GM15510 (cell line): ENCODE data around the gene GCK.

Experiments
- POLR2A ChIP-seq: IDR thresholded peaks from 3 replicates; pipeline ENCODE4 v1.6.1; 2011; ENCODE audit warnings: borderline replicate concordance; ENCODE audit not compliant: insufficient read length; ENCODE audit errors: extremely low read depth

GCK gene

DNA sequence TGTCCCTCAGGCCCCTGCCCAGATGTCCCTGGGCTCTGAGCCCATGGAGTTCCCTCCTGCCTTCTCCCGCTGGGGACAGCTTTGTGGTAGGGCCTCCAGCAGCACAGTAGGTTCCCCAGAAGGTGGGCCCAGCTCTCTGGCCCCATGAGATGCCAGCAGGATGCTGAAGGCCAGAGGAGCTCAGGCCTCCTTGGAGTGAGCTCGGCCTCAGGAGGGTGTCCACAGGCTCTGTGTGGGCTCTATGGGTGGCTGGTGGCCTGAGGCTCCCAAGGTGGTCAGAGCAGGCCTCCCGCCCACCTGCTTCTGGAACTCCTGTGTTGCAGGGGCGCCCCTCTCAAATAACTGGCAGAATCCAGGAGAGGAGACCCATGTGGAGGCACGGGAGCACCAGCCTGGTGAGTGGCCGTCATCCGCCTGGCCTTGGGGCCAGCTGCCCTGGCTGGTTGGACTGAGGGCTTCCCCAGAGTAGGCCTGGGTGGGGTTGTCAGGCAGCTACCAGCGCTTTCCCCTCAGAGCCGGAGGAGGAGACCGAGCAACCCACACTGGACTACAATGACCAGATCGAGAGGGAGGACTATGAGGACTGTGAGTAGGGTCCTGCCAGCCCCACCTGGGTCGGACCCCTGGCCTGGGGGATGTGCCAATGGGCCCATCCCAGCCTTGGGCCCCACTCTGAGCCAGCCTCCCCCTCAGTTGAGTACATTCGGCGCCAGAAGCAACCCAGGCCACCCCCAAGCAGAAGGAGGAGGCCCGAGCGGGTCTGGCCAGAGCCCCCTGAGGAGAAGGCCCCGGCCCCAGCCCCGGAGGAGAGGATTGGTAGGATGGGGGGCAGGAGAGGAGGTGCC lies 81.9 kb downstream of the GCK start:
- no peak for TF ChIP-seq POLR2A

DNA sequence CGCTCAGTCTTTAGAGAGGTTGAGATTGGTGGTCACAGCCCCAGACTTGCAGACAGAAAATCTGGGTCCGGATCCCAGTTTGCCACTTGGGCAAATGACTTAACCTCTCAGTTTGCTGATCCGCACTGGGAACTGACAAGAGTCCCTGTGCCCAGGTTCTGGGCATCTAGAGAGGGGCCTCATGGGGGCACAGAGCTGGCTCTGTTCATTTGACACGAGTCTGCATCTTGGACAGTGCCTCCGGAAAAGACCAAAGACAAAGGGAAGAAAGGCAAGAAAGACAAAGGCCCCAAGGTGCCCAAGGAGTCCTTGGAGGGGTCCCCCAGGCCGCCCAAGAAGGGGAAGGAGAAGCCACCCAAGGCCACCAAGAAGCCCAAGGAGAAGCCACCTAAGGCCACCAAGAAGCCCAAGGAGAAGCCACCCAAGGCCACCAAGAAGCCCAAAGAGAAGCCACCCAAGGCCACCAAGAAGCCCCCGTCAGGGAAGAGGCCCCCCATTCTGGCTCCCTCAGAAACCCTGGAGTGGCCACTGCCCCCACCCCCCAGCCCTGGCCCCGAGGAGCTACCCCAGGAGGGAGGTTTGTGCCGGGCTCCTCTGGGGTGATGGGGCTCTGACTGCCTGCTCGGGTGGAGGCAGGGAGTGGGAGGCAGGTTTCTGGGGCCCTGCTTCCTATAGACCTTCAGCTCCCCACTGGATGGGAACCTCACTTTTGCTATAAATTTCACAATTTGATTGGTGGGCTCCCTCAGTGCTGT lies 82.8 kb downstream of the GCK start:
- TF ChIP-seq POLR2A = no peak

DNA sequence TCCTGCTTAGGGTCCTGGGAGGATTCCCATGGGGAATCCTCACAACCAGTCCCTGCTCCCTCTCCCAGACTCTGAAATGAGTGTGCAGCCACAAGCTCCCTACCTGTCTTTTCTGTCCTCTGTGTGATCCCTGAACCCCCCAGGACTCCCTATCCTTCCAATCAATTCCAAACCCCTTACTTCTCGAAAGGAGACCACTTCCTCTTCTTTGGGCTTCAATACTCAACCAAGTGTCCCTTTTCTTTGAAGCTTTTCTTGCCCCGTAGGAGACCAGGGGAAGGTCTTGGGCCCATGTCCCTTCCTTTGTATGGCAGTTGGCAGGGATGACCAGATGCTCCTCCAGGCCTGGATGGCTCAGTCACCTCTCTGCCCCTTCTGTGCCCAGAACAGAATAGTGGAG lies 83.4 kb downstream of the GCK start:
- no peak for TF ChIP-seq POLR2A

DNA sequence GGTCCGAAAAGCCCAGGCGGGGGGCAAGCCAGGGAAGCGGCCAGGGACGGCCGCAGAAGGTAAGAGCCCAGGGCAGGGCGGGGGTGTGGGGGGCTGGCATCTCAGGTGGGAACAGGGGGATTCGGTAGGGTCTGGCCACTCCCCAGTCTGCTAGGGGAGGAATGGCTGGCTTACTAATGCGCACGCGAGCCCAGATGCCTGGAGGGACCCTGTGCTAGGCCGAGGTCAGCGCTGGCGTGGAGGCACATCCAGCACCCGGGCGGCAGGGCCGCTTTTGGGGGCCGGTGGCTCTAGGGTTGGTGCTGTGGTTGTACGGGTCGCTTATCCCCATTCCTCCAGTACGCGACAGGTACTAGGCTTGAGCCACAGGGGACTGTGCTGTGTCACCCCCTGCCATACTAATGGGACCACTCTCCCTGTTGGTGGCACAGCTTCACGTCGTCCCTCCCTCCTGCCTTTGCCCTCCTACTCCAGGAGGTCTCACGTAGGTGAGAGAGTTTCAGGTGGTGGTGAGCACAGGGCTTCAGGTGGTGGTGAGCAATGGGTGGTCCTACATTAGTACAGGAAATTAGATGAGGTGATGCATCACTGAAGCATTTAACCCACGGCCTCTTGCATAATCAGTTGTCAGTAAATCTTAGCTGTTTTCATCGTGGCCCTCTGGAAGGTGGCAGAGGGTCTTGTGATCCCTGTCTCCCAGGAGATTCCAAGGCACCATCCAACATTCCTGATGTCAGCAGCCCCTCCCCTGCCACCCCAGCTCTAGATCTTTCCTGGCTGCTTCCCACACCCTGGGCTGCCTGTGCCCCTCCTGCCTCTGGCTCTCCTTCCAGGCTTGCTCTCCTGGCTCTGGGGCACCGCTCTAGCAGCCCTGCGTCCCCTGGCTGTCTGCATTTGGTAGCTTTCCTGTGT lies 84.1 kb downstream of the GCK start:
- no peak for TF ChIP-seq POLR2A

DNA sequence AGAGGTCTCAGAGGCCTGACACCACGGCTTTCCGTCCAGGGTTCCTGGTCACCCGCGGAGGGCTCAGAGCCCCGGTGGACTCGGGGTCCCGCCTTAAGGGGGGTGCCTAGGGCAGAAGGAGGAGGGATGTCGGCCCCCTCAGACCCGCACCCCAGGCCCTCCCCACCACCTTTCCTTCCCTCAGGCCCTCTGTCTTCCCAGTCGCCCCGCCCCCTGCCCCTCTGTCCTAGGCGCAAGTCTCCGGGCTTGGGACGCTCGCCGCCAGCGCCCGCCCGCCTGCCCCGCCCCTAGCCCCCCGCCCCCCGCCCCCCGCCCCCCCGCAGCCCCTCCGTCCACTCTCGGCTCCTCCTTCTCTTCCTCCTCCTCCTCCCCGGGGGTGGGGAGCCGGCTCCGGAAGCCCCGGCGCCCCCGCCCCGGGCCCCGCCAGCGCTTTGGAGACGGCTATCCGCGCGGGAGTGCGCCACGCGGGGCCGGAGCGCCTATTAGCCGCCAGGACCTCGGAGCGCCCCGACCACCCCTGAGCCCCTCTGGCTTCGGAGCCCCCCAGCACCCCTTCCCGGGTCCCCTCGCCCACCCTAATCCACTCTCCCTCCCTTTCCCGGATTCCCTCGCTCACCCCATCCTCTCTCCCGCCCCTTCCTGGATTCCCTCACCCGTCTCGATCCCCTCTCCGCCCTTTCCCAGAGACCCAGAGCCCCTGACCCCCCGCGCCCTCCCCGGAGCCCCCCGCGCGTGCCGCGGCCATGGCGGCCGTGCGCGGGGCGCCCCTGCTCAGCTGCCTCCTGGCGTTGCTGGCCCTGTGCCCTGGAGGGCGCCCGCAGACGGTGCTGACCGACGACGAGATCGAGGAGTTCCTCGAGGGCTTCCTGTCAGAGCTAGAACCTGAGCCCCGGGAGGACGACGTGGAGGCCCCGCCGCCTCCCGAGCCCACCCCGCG lies 85.0 kb downstream of the GCK start, which contains the start of gene AEBP1:
TSS of gene AEBP1 (plus strand) at position 423 of the 937 bp plus-strand sequence. CDS start at position 744, 321 bp downstream.
- TF ChIP-seq POLR2A = no peak

DNA sequence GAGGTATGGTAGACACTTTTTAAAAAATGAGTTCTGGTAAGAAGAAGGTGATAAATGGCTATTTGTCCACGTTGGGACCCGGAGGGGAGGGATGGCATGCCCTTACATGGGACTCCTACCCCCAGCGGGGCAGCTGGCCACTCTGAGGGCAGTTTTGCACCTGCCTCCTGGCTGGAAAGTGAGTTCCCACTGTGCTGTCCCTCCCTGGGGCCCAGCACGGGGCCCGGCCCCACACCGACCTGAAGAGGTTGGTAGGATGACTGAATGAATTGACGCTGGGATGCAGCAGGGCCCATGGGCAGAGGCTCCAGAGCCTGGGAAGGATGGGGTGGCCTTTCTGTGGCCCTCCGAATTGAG lies 85.7 kb downstream of the GCK start:
- TF ChIP-seq POLR2A = no peak

DNA sequence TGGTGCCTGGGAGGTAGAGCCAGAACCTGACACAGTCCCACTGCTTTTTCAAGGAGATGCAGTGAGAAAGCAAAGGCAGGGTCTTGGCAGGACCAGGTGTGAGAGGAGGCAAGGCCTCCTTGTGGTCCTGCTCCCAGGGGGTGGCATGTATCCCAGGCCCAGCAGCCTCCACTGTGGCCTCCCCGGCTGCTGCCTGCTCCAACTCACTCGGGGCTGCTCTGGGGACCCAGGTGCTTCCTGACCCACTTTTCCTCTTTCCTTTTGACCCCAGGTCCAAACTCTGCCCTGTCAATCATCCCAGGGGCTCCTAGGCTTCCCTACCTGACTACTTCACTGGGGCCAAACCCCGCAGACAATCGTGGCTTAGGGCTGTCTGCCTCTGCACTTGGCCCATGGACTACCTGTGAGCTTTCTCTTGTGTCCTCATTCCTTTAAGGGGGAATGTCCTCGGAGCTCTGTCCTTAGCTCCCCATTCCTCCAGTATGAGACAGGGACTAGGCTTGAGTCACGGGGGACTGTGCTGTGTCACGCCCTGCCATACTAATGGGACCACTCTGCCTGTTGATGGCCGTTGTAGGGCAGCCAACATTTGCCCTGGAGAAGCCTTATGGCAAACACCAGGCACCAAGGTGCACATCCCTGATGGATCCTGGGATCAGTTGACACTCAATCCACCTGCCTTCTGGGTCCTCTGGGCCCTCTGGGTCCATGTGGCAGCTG lies 86.2 kb downstream of the GCK start:
- TF ChIP-seq POLR2A = no peak

DNA sequence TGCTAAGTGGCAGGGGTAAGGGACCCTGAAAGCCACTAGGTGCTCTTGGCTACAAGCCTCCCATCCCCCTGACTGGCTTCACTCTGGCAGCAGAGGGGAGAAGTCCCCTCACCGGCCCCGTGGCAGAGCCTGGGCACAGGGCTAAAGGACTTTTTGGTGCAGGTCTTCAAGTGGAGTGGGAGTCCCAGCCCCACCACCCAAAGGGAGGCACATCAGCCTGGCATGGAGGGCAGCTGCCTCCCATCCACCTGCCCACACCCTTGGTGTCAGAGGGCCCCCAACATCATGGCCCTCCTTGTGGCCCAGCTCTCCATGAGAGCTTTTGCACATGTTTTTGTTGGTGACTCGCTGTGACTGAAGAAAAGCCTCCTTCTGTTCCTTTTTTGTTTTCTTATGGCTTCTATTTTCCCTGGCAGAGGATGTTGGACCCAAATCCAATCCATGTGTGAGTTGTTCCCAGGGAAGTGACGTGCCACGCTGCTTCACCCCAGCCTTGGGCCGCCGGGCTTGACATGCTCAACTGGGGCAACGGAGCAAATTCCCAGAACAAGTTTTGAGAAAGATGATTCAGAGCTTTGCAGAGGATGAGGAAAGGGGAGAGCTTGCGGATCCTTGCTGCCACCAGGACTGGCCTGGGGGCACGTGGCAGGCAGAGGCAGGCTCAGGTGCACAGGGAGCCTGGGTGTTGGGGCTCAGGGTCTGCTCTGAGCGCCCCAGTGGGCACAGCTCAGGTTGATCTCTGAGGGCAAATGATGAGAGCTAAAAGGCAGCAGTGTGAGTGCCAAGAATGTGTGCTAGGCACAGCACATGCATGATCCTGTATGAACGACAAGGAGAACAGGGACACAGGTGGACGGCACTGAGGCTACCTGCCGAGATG lies 87.0 kb downstream of the GCK start:
- no peak for TF ChIP-seq POLR2A

DNA sequence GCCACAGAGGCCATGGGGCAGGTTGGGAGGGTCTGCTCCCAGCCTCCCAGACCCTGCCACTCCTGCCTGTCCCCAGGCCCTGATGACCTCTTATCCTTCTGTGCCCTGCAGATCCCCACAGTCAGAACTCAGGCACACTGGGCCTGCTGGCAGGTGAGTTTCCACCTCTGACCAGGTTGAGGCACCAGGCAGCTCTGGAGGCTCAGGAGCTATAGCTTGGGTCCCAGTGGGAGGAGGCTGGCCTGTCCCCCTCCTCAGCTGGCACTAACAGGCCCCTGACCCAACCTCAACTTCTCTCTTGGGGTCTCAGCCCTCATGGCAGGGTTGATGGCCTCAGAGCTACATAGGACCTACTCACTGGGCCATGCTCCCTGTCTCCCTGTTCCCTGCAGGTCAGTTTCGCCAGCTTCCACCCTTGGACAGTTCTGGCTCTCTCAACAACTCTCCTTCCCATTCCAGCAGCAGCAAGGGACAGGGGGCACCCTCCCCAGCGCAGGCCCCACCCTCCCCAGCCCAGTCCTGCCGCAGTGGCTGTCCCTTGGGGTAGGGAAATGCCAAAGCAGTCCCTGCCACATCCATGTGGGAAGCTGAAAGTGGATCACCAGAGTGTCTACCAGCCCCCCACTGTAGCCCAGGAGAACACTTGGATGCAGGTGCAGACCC lies 87.8 kb downstream of the GCK start:
- no peak for TF ChIP-seq POLR2A

DNA sequence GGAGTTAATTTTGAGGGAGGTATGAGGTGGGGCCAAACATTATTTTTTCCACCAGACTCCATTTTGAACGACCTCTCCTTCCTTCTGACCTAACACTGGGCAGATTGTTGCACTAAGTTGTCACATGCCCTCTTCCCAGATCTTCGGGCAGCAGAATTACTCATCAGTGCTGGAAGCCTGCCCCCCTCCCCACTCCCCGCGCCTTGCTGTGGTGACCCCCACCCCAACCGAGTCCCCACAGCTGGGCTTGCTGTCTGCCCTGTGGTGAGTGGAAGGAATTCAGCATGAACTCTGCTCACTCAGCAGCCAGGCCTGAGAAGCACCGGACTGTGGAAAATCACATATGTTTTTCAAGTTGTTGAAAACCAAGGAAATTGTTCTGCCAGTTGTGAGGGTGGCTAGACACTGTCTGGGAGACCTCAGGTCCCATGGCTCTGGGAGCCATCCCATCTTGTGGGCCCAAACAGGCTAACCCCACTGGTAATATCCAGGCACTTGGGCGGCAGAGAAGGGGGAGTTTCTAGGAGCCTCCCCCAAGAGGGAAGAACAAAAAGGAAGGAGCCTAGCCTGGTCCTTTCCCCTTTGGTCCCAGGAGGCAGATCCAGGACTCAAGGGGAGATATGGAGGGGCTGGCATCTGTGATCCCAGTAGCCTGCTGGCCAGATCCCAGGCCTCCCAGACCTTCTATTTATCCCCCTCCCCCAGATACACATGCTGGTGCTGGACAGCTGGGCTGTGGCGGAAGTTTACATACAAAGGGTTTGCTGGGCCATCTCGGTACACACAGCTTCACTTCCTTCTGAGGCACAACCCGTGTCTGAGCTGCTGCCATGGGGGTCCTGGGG lies 88.6 kb downstream of the GCK start:
- TF ChIP-seq POLR2A = no peak

DNA sequence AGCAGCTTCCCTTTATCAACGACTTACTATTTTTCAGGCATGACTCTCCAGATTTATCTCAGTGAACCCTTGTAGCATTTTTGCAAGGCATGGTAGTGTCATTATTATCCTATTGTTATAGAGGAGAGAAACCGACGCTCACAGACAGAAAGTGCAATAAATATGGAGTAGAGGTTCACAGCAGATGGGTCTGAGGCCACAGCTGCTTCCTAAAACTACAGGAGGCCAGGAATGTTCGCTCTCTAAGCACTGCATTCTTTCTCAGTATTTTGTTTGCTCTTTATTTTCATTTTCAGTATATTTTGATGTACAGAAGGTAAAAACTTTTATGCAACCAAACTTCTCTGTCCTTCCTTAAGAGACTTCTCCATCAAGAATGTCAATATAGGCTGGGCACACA lies 89.6 kb downstream of the GCK start:
- TF ChIP-seq POLR2A = no peak
